Trophoblast cell (in vitro differentiated cells and primary cell): ENCODE data around the gene EFHC1.

Experiments used
- DNase-seq, 2 donors: peaks; one replicate each; pipeline ENCODE4 v3.0.0-alpha.2; 2016
- H2AFZ ChIP-seq: 2 replicates; pipeline ENCODE4 v1.6.1; 2013; ENCODE audit warnings: low read length, moderate library complexity, mild to moderate bottlenecking; ENCODE audit not compliant: insufficient read depth, poor library complexity
- H2AK5ac ChIP-seq: 2 replicates; pipeline ENCODE4 v1.6.1; 2013; ENCODE audit warnings: mild to moderate bottlenecking, low read length
- H2BK120ac ChIP-seq: 2 replicates; pipeline ENCODE4 v1.6.1; 2013; ENCODE audit warnings: low read length, mild to moderate bottlenecking, moderate library complexity; ENCODE audit not compliant: insufficient read depth, poor library complexity
- H2BK12ac ChIP-seq: 2 replicates; pipeline ENCODE4 v1.6.1; 2013; ENCODE audit warnings: mild to moderate bottlenecking, low read length, moderate library complexity
- H2BK5ac ChIP-seq: 2 replicates; pipeline ENCODE4 v1.6.1; 2013; ENCODE audit warnings: low read length, low read depth, moderate library complexity, mild to moderate bottlenecking; ENCODE audit not compliant: poor library complexity
- H3K14ac ChIP-seq: 2 replicates; pipeline ENCODE4 v1.6.1; 2013; ENCODE audit warnings: mild to moderate bottlenecking, low read length
- H3K18ac ChIP-seq: 2 replicates; pipeline ENCODE4 v1.6.1; 2013; ENCODE audit warnings: mild to moderate bottlenecking, low read length
- H3K23ac ChIP-seq: 2 replicates; pipeline ENCODE4 v1.6.1; 2013; ENCODE audit warnings: low read length
- H3K27ac ChIP-seq: 2 replicates; pipeline ENCODE4 v1.5.1; 2013; ENCODE audit warnings: low read depth, mild to moderate bottlenecking, inconsistent platforms, low read length, moderate library complexity
- H3K27me3 ChIP-seq: 2 replicates; pipeline ENCODE4 v1.6.1; 2013; ENCODE audit warnings: inconsistent platforms, mild to moderate bottlenecking, low read length, moderate library complexity; ENCODE audit not compliant: insufficient read depth
- H3K36me3 ChIP-seq, 2 experiments: 1 replicate in 1 of 2; 2 replicates in 1 of 2; pipeline ENCODE4 v1.6.1; 2013; ENCODE audit warnings: low read length in 2 of 2, mild to moderate bottlenecking in 2 of 2, moderate library complexity in 1 of 2; ENCODE audit not compliant: insufficient read depth in 2 of 2, control insufficient read depth in 1 of 2
- H3K4ac ChIP-seq: 2 replicates; pipeline ENCODE4 v1.6.1; 2013; ENCODE audit warnings: low read depth, mild to moderate bottlenecking, low read length, moderate library complexity
- H3K4me1 ChIP-seq, 2 experiments: 1 replicate in 1 of 2; 2 replicates in 1 of 2; pipeline ENCODE4 v1.6.1; 2013; ENCODE audit warnings: low read length in 2 of 2, mild to moderate bottlenecking in 2 of 2, moderate library complexity in 1 of 2; ENCODE audit not compliant: insufficient read depth in 2 of 2, control insufficient read depth in 1 of 2
- H3K4me2 ChIP-seq: 2 replicates; pipeline ENCODE4 v1.6.1; 2013; ENCODE audit warnings: inconsistent platforms, mild to moderate bottlenecking, low read length, moderate library complexity
- H3K4me3 ChIP-seq: 2 replicates; pipeline ENCODE4 v1.5.1; 2013; ENCODE audit warnings: mild to moderate bottlenecking, low read depth, low read length, inconsistent platforms
- H3K79me1 ChIP-seq: one replicate; pipeline ENCODE4 v1.6.1; 2013; ENCODE audit warnings: low read length
- H3K79me2 ChIP-seq: 2 replicates; pipeline ENCODE4 v1.6.1; 2013; ENCODE audit warnings: low read length, mild to moderate bottlenecking; ENCODE audit not compliant: control insufficient read depth, insufficient read depth, poor library complexity
- H3K9ac ChIP-seq: 2 replicates; pipeline ENCODE4 v1.6.1; 2013; ENCODE audit warnings: mild to moderate bottlenecking, low read length
- H3K9me3 ChIP-seq: 2 replicates; pipeline ENCODE4 v1.6.1; 2013; ENCODE audit warnings: low read depth, mild to moderate bottlenecking, control low read depth, inconsistent platforms, low read length; ENCODE audit not compliant: insufficient read depth
- H4K12ac ChIP-seq: 2 replicates; pipeline ENCODE4 v1.6.1; 2013; ENCODE audit warnings: low read depth, mild to moderate bottlenecking, low read length, moderate library complexity
- H4K8ac ChIP-seq: 2 replicates; pipeline ENCODE4 v1.6.1; 2013; ENCODE audit warnings: low read depth, mild to moderate bottlenecking, low read length, moderate library complexity
- H4K91ac ChIP-seq: one replicate; pipeline ENCODE4 v1.6.1; 2013; ENCODE audit warnings: low read depth, mild to moderate bottlenecking, low read length, moderate library complexity
- WGBS: extraction: QIAGEN DNeasy Blood & Tissue Kit; methylation state at CpG from one replicate; pipeline ENCODE4 v1.1.7; 2013; ENCODE audit warnings: missing lambda C conversion rate; ENCODE audit not compliant: insufficient read length, insufficient coverage; ENCODE audit errors: extremely low coverage; 5-methylcytosine and 5-hydroxymethylcytosine counted together

The EFHC1 gene

GRCh38 chr6:52531834-52532233, 111.7 kb downstream of the EFHC1 start:
- H2AK5ac ChIP-seq: no peak overlapping the region
- no peak overlapping the region for H2BK5ac ChIP-seq
- DNase-seq: no peak

GRCh38 chr6:52532457-52532856, 112.3 kb downstream of the EFHC1 start:
- Histone ChIP-seq H2BK5ac (no peak overlapping the region), H3K4me3 (no peak overlapping the region), H3K27ac (no peak overlapping the region), H2BK12ac (no peak overlapping the region), H3K4me1 (peaks cover 0 to 3% of the 10 kb centered on the region in 2 experiments), H2AFZ (no peak overlapping the region), H3K4me2 (no peak overlapping the region), H3K14ac (no peak overlapping the region), H3K79me1 (no peaks in the 10 kb centered on the region), H3K18ac (no peak overlapping the region), H3K36me3 (peaks cover 4 to 12% of the 10 kb centered on the region in 2 experiments), H3K9ac (no peak overlapping the region), H4K91ac (no peak overlapping the region), H2AK5ac (no peak overlapping the region), H3K4ac (no peak overlapping the region), H2BK120ac (no peak overlapping the region), H4K8ac (no peak overlapping the region), H3K23ac (no peak overlapping the region), H3K9me3 (no peaks in the 10 kb centered on the region), H3K27me3 (no peaks in the 10 kb centered on the region), H4K12ac (no peak overlapping the region), H3K79me2 (no peaks in the 10 kb centered on the region)
- no CpG with 5 or more reads among the region's 2 CpGs for WGBS
- DNase-seq: no peak

More at GRCh38 chr6:52531834-52532233, 111.7 kb downstream of the EFHC1 start:
- H4K8ac ChIP-seq: no peak overlapping the region
- no peaks in the 10 kb centered on the region for H3K79me1 ChIP-seq
- no peak overlapping the region for H3K18ac ChIP-seq
- peaks cover 4 to 12% of the 10 kb centered on the region in 2 experiments for H3K36me3 ChIP-seq
- no peaks in the 10 kb centered on the region for H3K27me3 ChIP-seq
- H4K91ac ChIP-seq: no peak overlapping the region
- H3K27ac ChIP-seq: no peak overlapping the region
- no peak overlapping the region for H3K9ac ChIP-seq
- no peaks in the 10 kb centered on the region for H3K9me3 ChIP-seq
- no peak overlapping the region for H2BK12ac ChIP-seq
- no peak overlapping the region for H4K12ac ChIP-seq
- no peak overlapping the region for H2AFZ ChIP-seq
- H3K14ac ChIP-seq: no peak overlapping the region
- no peaks in the 10 kb centered on the region for H3K79me2 ChIP-seq
- H3K4me3 ChIP-seq: no peak overlapping the region
- peaks cover 0 to 3% of the 10 kb centered on the region in 2 experiments for H3K4me1 ChIP-seq
- no peak overlapping the region for H2BK120ac ChIP-seq
- no peak overlapping the region for H3K4ac ChIP-seq
- H3K4me2 ChIP-seq: no peak overlapping the region
- H3K23ac ChIP-seq: no peak overlapping the region
- WGBS: no CpG with 5 or more reads among the region's 1 CpG

- H4K8ac ChIP-seq: no peak overlapping the region
- no peak overlapping the region for H2AFZ ChIP-seq
- H2BK12ac ChIP-seq: no peak overlapping the region
- no peak overlapping the region for H2AK5ac ChIP-seq
- WGBS: no CpG with 5 or more reads among the region's 2 CpGs
- peaks cover 4 to 12% of the 10 kb centered on the region in 2 experiments for H3K36me3 ChIP-seq
- H4K91ac ChIP-seq: no peak overlapping the region
- no peak overlapping the region for H3K23ac ChIP-seq
- peaks cover 5% of the 10 kb centered on the region for H3K79me1 ChIP-seq
- H3K4ac ChIP-seq: no peak overlapping the region
- H3K4me1 ChIP-seq: peaks cover 3 to 6% of the 10 kb centered on the region in 2 experiments
- H3K9ac ChIP-seq: no peak overlapping the region
- H2BK120ac ChIP-seq: no peak overlapping the region
- H3K14ac ChIP-seq: no peak overlapping the region
- peaks cover 3% of the 10 kb centered on the region for H3K9me3 ChIP-seq
- H3K27ac ChIP-seq: no peak overlapping the region
- DNase-seq: no peak
- no peak overlapping the region for H3K4me2 ChIP-seq
- no peak overlapping the region for H2BK5ac ChIP-seq
- no peak overlapping the region for H3K4me3 ChIP-seq
- H3K79me2 ChIP-seq: peaks cover 2% of the 10 kb centered on the region
- H3K18ac ChIP-seq: no peak overlapping the region
- H4K12ac ChIP-seq: no peak overlapping the region
- H3K27me3 ChIP-seq: no peaks in the 10 kb centered on the region
Measured at GRCh38 chr6:52533491-52533890, 113.3 kb downstream of the EFHC1 start.

- DNase-seq: no peak
- Histone ChIP-seq H3K14ac (no peak overlapping the region), H3K9me3 (peaks cover 3% of the 10 kb centered on the region), H3K18ac (no peak overlapping the region), H4K8ac (no peak overlapping the region), H3K9ac (no peak overlapping the region), H2BK12ac (no peak overlapping the region), H3K27ac (no peak overlapping the region), H2AFZ (no peak overlapping the region), H3K36me3 (peaks cover 4 to 12% of the 10 kb centered on the region in 2 experiments), H4K12ac (no peak overlapping the region), H3K4me2 (no peak overlapping the region), H4K91ac (no peak overlapping the region), H3K79me2 (peaks cover 2% of the 10 kb centered on the region), H3K4me3 (no peak overlapping the region), H3K4ac (no peak overlapping the region), H3K79me1 (peaks cover 5% of the 10 kb centered on the region), H3K23ac (no peak overlapping the region), H2BK5ac (no peak overlapping the region), H2AK5ac (no peak overlapping the region), H2BK120ac (no peak overlapping the region), H3K4me1 (peaks cover 3 to 10% of the 10 kb centered on the region in 2 experiments), H3K27me3 (no peaks in the 10 kb centered on the region)
- WGBS: no CpG with 5 or more reads among the region's 5 CpGs
Measured at GRCh38 chr6:52534363-52534762, 114.2 kb downstream of the EFHC1 start.
